Amniotic stem cell (primary cell): ENCODE measurements around the gene USP35.

Source experiments
- DNase-seq: peaks from one replicate; lab custom pipeline; 2025; lab: John Stamatoyannopoulos, UW

USP35 gene

GRCh38 chr11:78199653-78200015 is 10.9 kb downstream of the USP35 start:
- no peak for DNase-seq

GRCh38 chr11:78200061-78200460 is 11.3 kb downstream of the USP35 start:
- DNase-seq = no peak

- DNase-seq = no peak
Measured at GRCh38 chr11:78200553-78200952, 11.8 kb downstream of the USP35 start.

- no peak for DNase-seq
Measured at GRCh38 chr11:78201096-78201818, 12.5 kb downstream of the USP35 start.

- no peak for DNase-seq
Measured at GRCh38 chr11:78202733-78203167, 14.0 kb downstream of the USP35 start.

GRCh38 chr11:78203184-78203583 is 14.5 kb downstream of the USP35 start:
- no peak for DNase-seq

GRCh38 chr11:78205256-78205655 is 16.5 kb downstream of the USP35 start:
- DNase-seq = no peak

- DNase-seq = no peak
Measured at GRCh38 chr11:78205691-78206090, 17.0 kb downstream of the USP35 start.

- no peak for DNase-seq
Measured at GRCh38 chr11:78207532-78208256, 19.0 kb downstream of the USP35 start.

- no peak for DNase-seq
Measured at GRCh38 chr11:78208257-78209165, 19.8 kb downstream of the USP35 start.

GRCh38 chr11:78209478-78209877 is 20.8 kb downstream of the USP35 start:
- DNase-seq = no peak

GRCh38 chr11:78210000-78210608 is 21.4 kb downstream of the USP35 start:
- no peak for DNase-seq

GRCh38 chr11:78211565-78211964 is 22.8 kb downstream of the USP35 start:
- DNase-seq = no peak

GRCh38 chr11:78212586-78213371 is 24.1 kb downstream of the USP35 start:
- no peak for DNase-seq

GRCh38 chr11:78213526-78214330 is 25.0 kb downstream of the USP35 start:
- DNase-seq = no peak

GRCh38 chr11:78214331-78215194 is 25.8 kb downstream of the USP35 start:
- DNase-seq = no peak

GRCh38 chr11:78216021-78216420 is 27.3 kb downstream of the USP35 start:
- no peak for DNase-seq

GRCh38 chr11:78216571-78217287 is 28.0 kb downstream of the USP35 start:
- DNase-seq = no peak
